Neural cell (in vitro differentiated cells): ENCODE results near the gene RNF13. TPM values are rescaled to one million over a fixed set of nuclear protein-coding genes. Genes with fewer than 3 reads are reported as not detected.

ENCODE experiments used
- H2AFZ ChIP-seq: fragments of 200-600, 300-800 bp; sonication (generic), shearing (Covaris generic); 2 replicates; pipeline ENCODE4 v1.6.0; 2014; ENCODE audit warnings: low read depth, mild to moderate bottlenecking, antibody characterized with exemption, low read length, moderate library complexity
- H3F3A ChIP-seq: fragments of 200-600 bp; shearing (Covaris generic); 2 replicates; pipeline ENCODE4 v1.6.1; 2016; ENCODE audit warnings: mild to moderate bottlenecking, moderate library complexity, mixed read lengths, antibody characterized with exemption, low read length; ENCODE audit not compliant: insufficient read depth, poor library complexity, severe bottlenecking
- H3K27ac ChIP-seq: fragments of 200-600, 300-800 bp; sonication (generic), shearing (Covaris generic); 2 replicates; pipeline ENCODE4 v1.5.1; 2014; ENCODE audit warnings: mild to moderate bottlenecking, low read length, moderate library complexity
- H3K27me3 ChIP-seq: fragments of 300-800, 200-600 bp; sonication (generic), shearing (Covaris generic); 2 replicates; pipeline ENCODE4 v1.6.0; 2014; ENCODE audit warnings: mild to moderate bottlenecking, low read depth, low read length, moderate library complexity; ENCODE audit not compliant: insufficient read depth
- H3K36me3 ChIP-seq: fragments of 300-800, 200-600 bp; sonication (generic), shearing (Covaris generic); 2 replicates; pipeline ENCODE4 v1.5.1; 2014; ENCODE audit warnings: mild to moderate bottlenecking, antibody characterized with exemption, low read length, moderate library complexity; ENCODE audit not compliant: insufficient read depth
- H3K4me2 ChIP-seq: fragments of 300-800, 200-600 bp; sonication (generic), shearing (Covaris generic); 2 replicates; pipeline ENCODE4 v1.6.0; 2014; ENCODE audit warnings: mild to moderate bottlenecking, low read length
- H3K4me3 ChIP-seq: fragments of 300-800, 200-600 bp; sonication (generic), shearing (Covaris generic); 2 replicates; pipeline ENCODE4 v1.5.1; 2014; ENCODE audit warnings: mild to moderate bottlenecking, low read length, moderate library complexity
- H3K79me2 ChIP-seq: fragments of 200-600 bp; shearing (Covaris generic); replicated peaks from 2 replicates; pipeline ENCODE4 v1.6.0; 2014; ENCODE audit warnings: mild to moderate bottlenecking, low read length, moderate library complexity; ENCODE audit not compliant: insufficient read depth
- H3K9ac ChIP-seq: fragments of 300-800, 200-600 bp; sonication (generic), shearing (Covaris generic); 2 replicates; pipeline ENCODE4 v1.6.1; 2016; ENCODE audit warnings: mild to moderate bottlenecking, low read length, mixed read lengths
- H3K9me2 ChIP-seq: fragments of 200-600 bp; shearing (Covaris generic); 2 replicates; pipeline ENCODE4 v1.6.1; 2016; ENCODE audit warnings: mild to moderate bottlenecking, low read length, mixed read lengths; ENCODE audit not compliant: insufficient read depth
- H3K9me3 ChIP-seq: fragments of 200-600, 300-800 bp; sonication (generic), shearing (Covaris generic); 2 replicates; pipeline ENCODE4 v1.6.1; 2016; ENCODE audit warnings: mild to moderate bottlenecking, mixed run types, low read length, moderate library complexity, mixed read lengths
- H4K20me1 ChIP-seq: fragments of 200-600 bp; shearing (Covaris generic); 2 replicates; pipeline ENCODE4 v1.6.1; 2016; ENCODE audit warnings: mild to moderate bottlenecking, mixed run types; ENCODE audit not compliant: insufficient read depth
- EP300 ChIP-seq: fragments of 450-650 bp; conservative IDR thresholded peaks from 2 replicates; pipeline ENCODE4 v1.6.1; 2014; ENCODE audit warnings: antibody characterized with exemption, mild to moderate bottlenecking, moderate library complexity; ENCODE audit not compliant: poor library complexity, severe bottlenecking
- EZH2 ChIP-seq: fragments of 200-600, 300-800 bp; shearing (Covaris generic), sonication (generic); IDR thresholded peaks from 2 replicates; pipeline ENCODE4 v1.6.1; 2014; ENCODE audit warnings: antibody characterized with exemption, low read length, borderline replicate concordance, mild to moderate bottlenecking; ENCODE audit not compliant: insufficient read depth, poor library complexity, severe bottlenecking
- MXI1 ChIP-seq: fragments of 450-650 bp; conservative IDR thresholded peaks from 2 replicates; pipeline ENCODE4 v1.6.1; 2014; ENCODE audit warnings: antibody characterized with exemption, mild to moderate bottlenecking; ENCODE audit not compliant: poor library complexity, severe bottlenecking
- POLR2AphosphoS5 ChIP-seq: IDR thresholded peaks from 2 replicates; pipeline ENCODE4 v1.6.1; 2012
- RAD21 ChIP-seq: fragments of 450-650 bp; conservative IDR thresholded peaks from 2 replicates; pipeline ENCODE4 v1.6.1; 2014; ENCODE audit warnings: antibody characterized with exemption, mild to moderate bottlenecking, moderate library complexity
- REST ChIP-seq: IDR thresholded peaks from 2 replicates; pipeline ENCODE4 v1.6.1; 2012; ENCODE audit warnings: borderline replicate concordance
- SMC3 ChIP-seq: fragments of 450-650 bp; conservative IDR thresholded peaks from 2 replicates; pipeline ENCODE4 v1.6.1; 2014; ENCODE audit warnings: antibody characterized with exemption, mild to moderate bottlenecking, moderate library complexity; ENCODE audit not compliant: poor library complexity
- TAF1 ChIP-seq: IDR thresholded peaks from 2 replicates; pipeline ENCODE4 v1.6.1; 2012; ENCODE audit warnings: low read depth
- polyA plus RNA-seq: library from polyadenylated mRNA; depleted of rRNA; stranded (reverse); fragments of >200 nt; gene quantifications from 2 replicates; pipeline ENCODE4 v1.2.3, GENCODE V29; 2014
- TF ChIP-seq, protein P1 (sequence below): fragments of 450-650 bp; IDR thresholded peaks from 2 replicates; pipeline ENCODE4 v1.5.1; 2014; ENCODE audit warnings: antibody characterized with exemption, mild to moderate bottlenecking, moderate library complexity; ENCODE audit not compliant: poor library complexity, severe bottlenecking

The RNF13 gene
- polyA plus RNA-seq, 1 donor from 2014 or later = 52.3 TPM

DNA sequence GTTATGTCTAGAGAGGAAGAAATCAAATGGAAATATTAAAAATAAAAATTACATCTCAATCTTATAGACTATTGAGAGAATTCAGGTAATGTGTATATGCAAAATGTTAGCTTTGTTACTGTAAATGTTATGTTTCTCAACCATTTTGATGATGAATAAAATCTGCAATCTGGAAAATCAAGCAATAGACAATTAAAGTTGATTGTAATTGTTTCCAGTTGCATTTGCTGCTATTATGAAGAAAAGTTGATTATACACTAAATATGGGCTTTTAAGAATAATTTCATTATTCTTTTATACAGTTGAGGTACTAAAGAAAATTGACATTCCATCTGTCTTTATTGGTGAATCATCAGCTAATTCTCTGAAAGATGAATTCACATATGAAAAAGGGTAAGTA, 88.8 kb downstream of the RNF13 start:
- H4K20me1 ChIP-seq = no peaks in the 10 kb centered on the region
- no peaks in the 10 kb centered on the region for H3K9me2 ChIP-seq
- no peak overlapping the region for H3K9ac ChIP-seq
- H3K9me3 ChIP-seq = no peaks in the 10 kb centered on the region
- no peaks in the 10 kb centered on the region for H3K27me3 ChIP-seq
- H3K79me2 ChIP-seq = no peaks in the 10 kb centered on the region
- H3K4me3 ChIP-seq = no peak overlapping the region
- H3F3A ChIP-seq = no peaks in the 10 kb centered on the region
- no peak overlapping the region for H3K4me2 ChIP-seq
- H3K36me3 ChIP-seq = no peaks in the 10 kb centered on the region
- H3K27ac ChIP-seq = no peak overlapping the region
- no peak overlapping the region for H2AFZ ChIP-seq
- TF ChIP-seq EP300 = no peak
- no peak for TF ChIP-seq EZH2

DNA sequence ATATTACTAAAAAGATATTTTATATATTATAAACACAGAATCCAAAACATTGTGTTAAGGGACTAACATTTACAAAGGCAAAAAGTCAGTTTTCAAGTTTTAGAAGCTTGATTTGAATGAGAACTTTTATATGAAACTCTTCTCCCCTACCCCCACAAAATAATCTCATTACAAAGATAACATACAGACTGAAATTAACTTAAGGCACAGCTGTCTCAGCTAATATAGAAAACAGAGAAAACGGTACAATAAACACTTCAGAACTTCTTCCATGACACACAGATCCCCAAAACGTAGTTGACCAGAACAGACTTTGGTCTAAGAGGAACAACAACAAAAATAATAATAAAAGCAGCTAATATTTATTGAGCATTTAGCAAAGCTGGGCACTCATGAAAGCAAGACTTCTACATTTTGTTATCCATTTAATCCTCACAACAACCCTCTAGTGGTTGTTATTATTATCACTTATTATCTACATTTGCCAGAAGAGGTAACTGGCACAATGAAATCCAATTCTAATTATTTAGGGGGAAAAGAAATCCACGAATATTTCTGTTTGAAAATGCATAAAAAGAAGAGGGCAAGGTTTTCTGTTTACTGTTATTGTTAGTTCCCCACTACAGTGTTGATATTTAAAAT, 89.6 kb downstream of the RNF13 start:
- H3K9me2 ChIP-seq = no peaks in the 10 kb centered on the region
- H2AFZ ChIP-seq = no peak overlapping the region
- H3K79me2 ChIP-seq = no peaks in the 10 kb centered on the region
- TF ChIP-seq TAF1 (no peak), RAD21 (no peak), SMC3 (no peak), POLR2AphosphoS5 (no peak), REST (no peak), EZH2 (no peak), MXI1 (no peak)
- TF ChIP-seq, protein P1, sequence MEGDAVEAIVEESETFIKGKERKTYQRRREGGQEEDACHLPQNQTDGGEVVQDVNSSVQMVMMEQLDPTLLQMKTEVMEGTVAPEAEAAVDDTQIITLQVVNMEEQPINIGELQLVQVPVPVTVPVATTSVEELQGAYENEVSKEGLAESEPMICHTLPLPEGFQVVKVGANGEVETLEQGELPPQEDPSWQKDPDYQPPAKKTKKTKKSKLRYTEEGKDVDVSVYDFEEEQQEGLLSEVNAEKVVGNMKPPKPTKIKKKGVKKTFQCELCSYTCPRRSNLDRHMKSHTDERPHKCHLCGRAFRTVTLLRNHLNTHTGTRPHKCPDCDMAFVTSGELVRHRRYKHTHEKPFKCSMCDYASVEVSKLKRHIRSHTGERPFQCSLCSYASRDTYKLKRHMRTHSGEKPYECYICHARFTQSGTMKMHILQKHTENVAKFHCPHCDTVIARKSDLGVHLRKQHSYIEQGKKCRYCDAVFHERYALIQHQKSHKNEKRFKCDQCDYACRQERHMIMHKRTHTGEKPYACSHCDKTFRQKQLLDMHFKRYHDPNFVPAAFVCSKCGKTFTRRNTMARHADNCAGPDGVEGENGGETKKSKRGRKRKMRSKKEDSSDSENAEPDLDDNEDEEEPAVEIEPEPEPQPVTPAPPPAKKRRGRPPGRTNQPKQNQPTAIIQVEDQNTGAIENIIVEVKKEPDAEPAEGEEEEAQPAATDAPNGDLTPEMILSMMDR = peak; percentile 26
- H3K36me3 ChIP-seq = no peaks in the 10 kb centered on the region
- no peaks in the 10 kb centered on the region for H3K27me3 ChIP-seq
- no peak overlapping the region for H3K27ac ChIP-seq
- H3K9ac ChIP-seq = no peak overlapping the region
- H4K20me1 ChIP-seq = no peaks in the 10 kb centered on the region
- H3K4me3 ChIP-seq = no peak overlapping the region
- H3K4me2 ChIP-seq = no peak overlapping the region
- no peaks in the 10 kb centered on the region for H3F3A ChIP-seq
- no peaks in the 10 kb centered on the region for H3K9me3 ChIP-seq

GRCh38 chr3:149906036-149906435, 93.0 kb downstream of the RNF13 start:
- Histone ChIP-seq H3F3A (no peaks in the 10 kb centered on the region), H4K20me1 (no peaks in the 10 kb centered on the region), H3K9ac (no peak overlapping the region), H3K36me3 (no peaks in the 10 kb centered on the region), H2AFZ (no peak overlapping the region), H3K27me3 (no peaks in the 10 kb centered on the region), H3K79me2 (no peaks in the 10 kb centered on the region), H3K9me2 (no peaks in the 10 kb centered on the region), H3K9me3 (no peaks in the 10 kb centered on the region), H3K27ac (no peak overlapping the region), H3K4me2 (no peak overlapping the region), H3K4me3 (no peak overlapping the region)
- no peak for TF ChIP-seq SMC3
- TF ChIP-seq EP300 = no peak
- no peak for TF ChIP-seq MXI1
- no peak for TF ChIP-seq RAD21
- TF ChIP-seq REST = no peak
